Endodermal cell (in vitro differentiated cells): ENCODE data around the gene KCNT1. TPM values are rescaled to one million over a fixed set of nuclear protein-coding genes. Genes with fewer than 3 reads are reported as not detected.

ENCODE experiments used
- DNase-seq: peaks from one replicate; pipeline ENCODE4 v3.0.0-alpha.2; 2017
- H3K27ac ChIP-seq: 2 replicates; pipeline ENCODE4 v1.5.1; 2013; ENCODE audit warnings: mild to moderate bottlenecking, low read depth, low read length, moderate library complexity
- H3K27me3 ChIP-seq: 2 replicates; pipeline ENCODE4 v1.6.1; 2013; ENCODE audit warnings: mild to moderate bottlenecking, low read length, moderate library complexity; ENCODE audit not compliant: insufficient read depth, control insufficient read depth, poor library complexity, severe bottlenecking
- H3K36me3 ChIP-seq: 2 replicates; pipeline ENCODE4 v1.7.0; 2013; ENCODE audit warnings: mild to moderate bottlenecking, low read length, moderate library complexity; ENCODE audit not compliant: control insufficient read depth, insufficient read depth
- H3K4me1 ChIP-seq: one replicate; pipeline ENCODE4 v1.7.0; 2013; ENCODE audit warnings: low read length; ENCODE audit not compliant: control insufficient read depth, insufficient read depth
- H3K4me3 ChIP-seq: 2 replicates; pipeline ENCODE4 v1.5.1; 2013; ENCODE audit warnings: mild to moderate bottlenecking, low read length, moderate library complexity
- H3K9ac ChIP-seq: 2 replicates; pipeline ENCODE4 v1.6.1; 2013; ENCODE audit warnings: mild to moderate bottlenecking, low read length, moderate library complexity; ENCODE audit not compliant: poor library complexity, severe bottlenecking; ENCODE audit errors: extremely low read depth
- H3K9me3 ChIP-seq: 2 replicates; pipeline ENCODE4 v1.6.1; 2013; ENCODE audit warnings: mild to moderate bottlenecking, low read length, moderate library complexity; ENCODE audit not compliant: control insufficient read depth
- H3K27ac Mint-ChIP-seq: 2 replicates; pipeline ENCODE4 v1.8.0; 2020; ENCODE audit warnings: mixed read lengths
- H3K27me3 Mint-ChIP-seq: 2 replicates; pipeline ENCODE4 v1.8.0; 2021; ENCODE audit warnings: mild to moderate bottlenecking, mixed read lengths; ENCODE audit not compliant: insufficient read depth
- H3K36me3 Mint-ChIP-seq: 2 replicates; pipeline ENCODE4 v1.8.0; 2020; ENCODE audit warnings: low read depth, mixed read lengths
- H3K4me1 Mint-ChIP-seq: 2 replicates; pipeline ENCODE4 v1.8.0; 2020; ENCODE audit warnings: mixed read lengths
- H3K4me3 Mint-ChIP-seq: 2 replicates; pipeline ENCODE4 v1.8.0; 2020; ENCODE audit warnings: mild to moderate bottlenecking, moderate library complexity, mixed read lengths
- H3K9me3 Mint-ChIP-seq: 2 replicates; pipeline ENCODE4 v1.8.0; 2020; ENCODE audit warnings: mild to moderate bottlenecking, mixed read lengths
- WGBS, 2 experiments: methylation state at CpG; one replicate each; pipeline versions ENCODE4 v1.1.5 to v1.1.7; 2013; ENCODE audit warnings: missing lambda C conversion rate in 2 of 2, mixed read lengths in 1 of 2; ENCODE audit not compliant: insufficient coverage in 1 of 2, insufficient read length in 1 of 2; 5-methylcytosine and 5-hydroxymethylcytosine counted together
- total RNA-seq, 2 donors: library from RNA; stranded (reverse); fragmentation: NEBNext Ultra II Directional in 1 of 2; extraction: Animal tissue kit (Norgen Biotek cat#: 25700) in 1 of 2; gene quantifications; 2 replicates in 1 of 2; 3 replicates in 1 of 2; pipeline ENCODE4 v1.2.1, GENCODE V29; 2021
- TF ChIP-seq, protein P1 (sequence below): fragments of 200-600 bp; sonication (generic); conservative IDR thresholded peaks from 2 replicates; pipeline ENCODE4 v1.5.0; 2021; ENCODE audit warnings: antibody characterized with exemption, mild to moderate bottlenecking

KCNT1 gene
- total RNA-seq, 2 donors from 2014 or later = 0.15 TPM; not detected in 1

- Mint-ChIP-seq H3K27me3 (no peaks in the 10 kb centered on the region), H3K4me1 (peaks cover 7% of the 10 kb centered on the region), H3K4me3 (no peak overlapping the region), H3K36me3 (no peaks in the 10 kb centered on the region), H3K27ac (no peak overlapping the region), H3K9me3 (peaks cover 10% of the 10 kb centered on the region)
- Histone ChIP-seq H3K27me3 (no peaks in the 10 kb centered on the region), H3K4me1 (no peaks in the 10 kb centered on the region), H3K9ac (no peak overlapping the region), H3K27ac (no peak overlapping the region), H3K36me3 (no peaks in the 10 kb centered on the region), H3K4me3 (no peak overlapping the region), H3K9me3 (no peaks in the 10 kb centered on the region)
- no peak for DNase-seq
- 92 to 100% methylated on average over 6 to 10 of the region's 10 CpGs for WGBS, 2 experiments
- TF ChIP-seq, protein P1, sequence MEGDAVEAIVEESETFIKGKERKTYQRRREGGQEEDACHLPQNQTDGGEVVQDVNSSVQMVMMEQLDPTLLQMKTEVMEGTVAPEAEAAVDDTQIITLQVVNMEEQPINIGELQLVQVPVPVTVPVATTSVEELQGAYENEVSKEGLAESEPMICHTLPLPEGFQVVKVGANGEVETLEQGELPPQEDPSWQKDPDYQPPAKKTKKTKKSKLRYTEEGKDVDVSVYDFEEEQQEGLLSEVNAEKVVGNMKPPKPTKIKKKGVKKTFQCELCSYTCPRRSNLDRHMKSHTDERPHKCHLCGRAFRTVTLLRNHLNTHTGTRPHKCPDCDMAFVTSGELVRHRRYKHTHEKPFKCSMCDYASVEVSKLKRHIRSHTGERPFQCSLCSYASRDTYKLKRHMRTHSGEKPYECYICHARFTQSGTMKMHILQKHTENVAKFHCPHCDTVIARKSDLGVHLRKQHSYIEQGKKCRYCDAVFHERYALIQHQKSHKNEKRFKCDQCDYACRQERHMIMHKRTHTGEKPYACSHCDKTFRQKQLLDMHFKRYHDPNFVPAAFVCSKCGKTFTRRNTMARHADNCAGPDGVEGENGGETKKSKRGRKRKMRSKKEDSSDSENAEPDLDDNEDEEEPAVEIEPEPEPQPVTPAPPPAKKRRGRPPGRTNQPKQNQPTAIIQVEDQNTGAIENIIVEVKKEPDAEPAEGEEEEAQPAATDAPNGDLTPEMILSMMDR = no peak
Measured at GRCh38 chr9:135664266-135664665, 37.7 kb upstream of the KCNT1 start.

GRCh38 chr9:135664801-135665794, 36.9 kb upstream of the KCNT1 start:
- TF ChIP-seq, protein P1 = no peak
- H3K9ac ChIP-seq = no peak overlapping the region
- Mint-ChIP-seq H3K4me1 (peaks cover 7% of the 10 kb centered on the region), H3K36me3 (no peaks in the 10 kb centered on the region), H3K27me3 (no peaks in the 10 kb centered on the region), H3K9me3 (peaks cover 13% of the 10 kb centered on the region), H3K4me3 (no peak overlapping the region), H3K27ac (no peak overlapping the region)
- no peak for DNase-seq
- no peaks in the 10 kb centered on the region for H3K36me3 ChIP-seq
- H3K9me3 ChIP-seq = no peaks in the 10 kb centered on the region
- no peaks in the 10 kb centered on the region for H3K27me3 ChIP-seq
- no peak overlapping the region for H3K4me3 ChIP-seq
- H3K27ac ChIP-seq = no peak overlapping the region
- WGBS, 2 experiments = 89 to 90% methylated on average over 13 to 32 of the region's 32 CpGs
- no peaks in the 10 kb centered on the region for H3K4me1 ChIP-seq

- H3K36me3 ChIP-seq = no peaks in the 10 kb centered on the region
- 90 to 96% methylated on average over 7 to 12 of the region's 12 CpGs for WGBS, 2 experiments
- H3K27me3 Mint-ChIP-seq = no peaks in the 10 kb centered on the region
- H3K9ac ChIP-seq = no peak overlapping the region
- no peak overlapping the region for H3K27ac ChIP-seq
- no peaks in the 10 kb centered on the region for H3K4me1 ChIP-seq
- TF ChIP-seq, protein P1 = no peak
- H3K27ac Mint-ChIP-seq = no peak overlapping the region
- peaks cover 7% of the 10 kb centered on the region for H3K4me1 Mint-ChIP-seq
- no peak for DNase-seq
- H3K9me3 Mint-ChIP-seq = peaks cover 13% of the 10 kb centered on the region
- no peak overlapping the region for H3K4me3 ChIP-seq
- no peak overlapping the region for H3K4me3 Mint-ChIP-seq
- H3K9me3 ChIP-seq = no peaks in the 10 kb centered on the region
- H3K36me3 Mint-ChIP-seq = no peaks in the 10 kb centered on the region
- no peaks in the 10 kb centered on the region for H3K27me3 ChIP-seq
Measured at GRCh38 chr9:135665795-135666189, 36.2 kb upstream of the KCNT1 start.
